Fibroblast of lung (primary cell): ENCODE results near the gene ELK3. TPM values are rescaled to one million over a fixed set of nuclear protein-coding genes. Genes with fewer than 3 reads are reported as not detected.
A peak's percentile ranks its signal among the peaks of the same experiment; 100 is the strongest.

Experiments used
- DNase-seq, 2 donors: peaks; one replicate each; pipeline versions ENCODE4 v3.0.0 to v3.0.0-alpha.2; 2010; ENCODE audit warnings: low read depth in 2 of 2
- H2AFZ ChIP-seq: 2 replicates; pipeline ENCODE4 v1.5.1; 2012; ENCODE audit warnings: low read length, control low read depth, inconsistent platforms
- H3K27ac ChIP-seq: 2 replicates; pipeline ENCODE4 v1.5.1; 2011; ENCODE audit warnings: low read length, control low read depth; ENCODE audit not compliant: insufficient read depth
- H3K27me3 ChIP-seq: 2 replicates; pipeline ENCODE4 v1.5.1; 2011; ENCODE audit warnings: mild to moderate bottlenecking, low read length; ENCODE audit not compliant: control insufficient read depth, insufficient read depth
- H3K36me3 ChIP-seq: 2 replicates; pipeline ENCODE4 v1.5.1; 2011; ENCODE audit warnings: low read length; ENCODE audit not compliant: control insufficient read depth, insufficient read depth
- H3K4me1 ChIP-seq: 2 replicates; pipeline ENCODE4 v1.5.1; 2011; ENCODE audit warnings: low read length; ENCODE audit not compliant: control insufficient read depth, insufficient read depth; ENCODE audit errors: extremely low read depth
- H3K4me2 ChIP-seq: 2 replicates; pipeline ENCODE4 v1.5.1; 2011; ENCODE audit warnings: low read length, control low read depth; ENCODE audit not compliant: insufficient read depth; ENCODE audit errors: extremely low read depth
- H3K4me3 ChIP-seq, 4 experiments: fragments of 200-600 bp in 1 of 4; sonication (generic) in 1 of 4; replicated peaks in 1 of 4; 2 replicates each; pipeline ENCODE4 v1.5.1; 2011 to 2016; ENCODE audit warnings: low read length in 4 of 4, low read depth in 3 of 4, mild to moderate bottlenecking in 3 of 4, control low read depth in 2 of 4, inconsistent platforms in 1 of 4, mixed read lengths in 1 of 4; ENCODE audit not compliant: insufficient read depth in 1 of 4; ENCODE audit errors: control extremely low read depth in 1 of 4
- H3K79me2 ChIP-seq: 2 replicates; pipeline ENCODE4 v1.5.1; 2012; ENCODE audit warnings: mild to moderate bottlenecking, low read length, inconsistent platforms; ENCODE audit not compliant: control insufficient read depth, insufficient read depth
- H3K9ac ChIP-seq: 2 replicates; pipeline ENCODE4 v1.5.1; 2011; ENCODE audit warnings: mild to moderate bottlenecking, low read length, control low read depth; ENCODE audit not compliant: insufficient read depth
- H3K9me3 ChIP-seq: 2 replicates; pipeline ENCODE4 v1.5.1; 2012; ENCODE audit warnings: low read depth, low read length; ENCODE audit not compliant: control insufficient read depth, insufficient read depth
- H4K20me1 ChIP-seq: 2 replicates; pipeline ENCODE4 v1.5.1; 2011; ENCODE audit warnings: low read length; ENCODE audit not compliant: control insufficient read depth, insufficient read depth; ENCODE audit errors: extremely low read depth
- CTCF ChIP-seq, 2 donors: IDR thresholded peaks in 1 of 2; conservative IDR thresholded peaks in 1 of 2; 1 replicate in 1 of 2; 2 replicates in 1 of 2; pipeline ENCODE4 v1.5.1; 2011 to 2012; ENCODE audit warnings: low read length in 2 of 2, control low read depth in 1 of 2, inconsistent platforms in 1 of 2, low read depth in 1 of 2, mild to moderate bottlenecking in 1 of 2
- EZH2 ChIP-seq: IDR thresholded peaks from 2 replicates; pipeline ENCODE4 v1.5.1; 2012; ENCODE audit warnings: low read length, control low read depth, mild to moderate bottlenecking; ENCODE audit errors: missing control alignments
- polyA plus RNA-seq, 2 donors: library from polyadenylated mRNA; depleted of rRNA in 1 of 2; stranded (reverse) in 1 of 2; unstranded in 1 of 2; fragments of >200 nt; gene quantifications; 2 replicates each; pipeline ENCODE4 v1.2.1, GENCODE V29; 2011 to 2012; ENCODE audit warnings: missing spikeins in 1 of 2
- total RNA-seq: library from RNA; depleted of rRNA; stranded (reverse); fragments of >200 nt; gene quantifications from 2 replicates; pipeline ENCODE4 v1.2.1, GENCODE V29; 2014

ELK3 gene
- total and polyA plus RNA-seq, 2 donors (not counting 1 experiment from before 2014, with no cell fraction given) = 14.7 to 27.9 TPM

- Histone ChIP-seq H3K79me2 (peaks cover 59% of the 10 kb centered on the region), H3K4me2 (peak overlapping the region; percentile 47), H3K9ac (peak overlapping the region; percentile 27), H3K27me3 (no peaks in the 10 kb centered on the region), H2AFZ (no peak overlapping the region), H3K4me3 (no peak overlapping the region), H3K9me3 (no peaks in the 10 kb centered on the region), H3K4me1 (peaks cover 6% of the 10 kb centered on the region), H3K27ac (peak overlapping the region; percentile 91), H3K36me3 (peaks cover 2% of the 10 kb centered on the region), H4K20me1 (no peaks in the 10 kb centered on the region)
- DNase-seq = peak; percentile 93 to 99
- TF ChIP-seq EZH2 = no peak
- no peak for TF ChIP-seq CTCF (conservative IDR thresholded peaks at IDR 0.05 in 1 of 2, IDR thresholded peaks at IDR 0.05 in 1 of 2; ENCODE audit: low read depth in 1 of 2, low read length in 2 of 2)
Measured at GRCh38 chr12:96219700-96220206, 25.6 kb downstream of the ELK3 start.

GRCh38 chr12:96220902-96221301 lies 26.7 kb downstream of the ELK3 start:
- Histone ChIP-seq H3K4me1 (peaks cover 6% of the 10 kb centered on the region), H3K9me3 (no peaks in the 10 kb centered on the region), H3K4me3 (no peak overlapping the region), H3K36me3 (peaks cover 1% of the 10 kb centered on the region), H2AFZ (no peak overlapping the region), H4K20me1 (no peaks in the 10 kb centered on the region), H3K27me3 (no peaks in the 10 kb centered on the region), H3K79me2 (peaks cover 58% of the 10 kb centered on the region), H3K9ac (no peak overlapping the region), H3K27ac (peak overlapping the region; percentile 91), H3K4me2 (no peak overlapping the region)
- no peak for TF ChIP-seq CTCF (conservative IDR thresholded peaks at IDR 0.05 in 1 of 2, IDR thresholded peaks at IDR 0.05 in 1 of 2; ENCODE audit: low read depth in 1 of 2, low read length in 2 of 2)
- no peak for TF ChIP-seq EZH2
- peak; percentile 62 to 83 for DNase-seq

GRCh38 chr12:96221391-96221790 lies 27.2 kb downstream of the ELK3 start:
- Histone ChIP-seq H3K4me3 (no peak overlapping the region), H4K20me1 (no peaks in the 10 kb centered on the region), H2AFZ (no peak overlapping the region), H3K79me2 (peaks cover 57% of the 10 kb centered on the region), H3K27ac (peak overlapping the region; percentile 91), H3K4me2 (no peak overlapping the region), H3K27me3 (no peaks in the 10 kb centered on the region), H3K4me1 (peaks cover 6% of the 10 kb centered on the region), H3K36me3 (peaks cover 1% of the 10 kb centered on the region), H3K9ac (no peak overlapping the region), H3K9me3 (no peaks in the 10 kb centered on the region)
- no peak for TF ChIP-seq CTCF (conservative IDR thresholded peaks at IDR 0.05 in 1 of 2, IDR thresholded peaks at IDR 0.05 in 1 of 2; ENCODE audit: low read depth in 1 of 2, low read length in 2 of 2)
- TF ChIP-seq EZH2 = no peak
- DNase-seq = no peak
